ENCODE results near the gene KDM5B.

- TF ChIP-seq, protein P1, sequence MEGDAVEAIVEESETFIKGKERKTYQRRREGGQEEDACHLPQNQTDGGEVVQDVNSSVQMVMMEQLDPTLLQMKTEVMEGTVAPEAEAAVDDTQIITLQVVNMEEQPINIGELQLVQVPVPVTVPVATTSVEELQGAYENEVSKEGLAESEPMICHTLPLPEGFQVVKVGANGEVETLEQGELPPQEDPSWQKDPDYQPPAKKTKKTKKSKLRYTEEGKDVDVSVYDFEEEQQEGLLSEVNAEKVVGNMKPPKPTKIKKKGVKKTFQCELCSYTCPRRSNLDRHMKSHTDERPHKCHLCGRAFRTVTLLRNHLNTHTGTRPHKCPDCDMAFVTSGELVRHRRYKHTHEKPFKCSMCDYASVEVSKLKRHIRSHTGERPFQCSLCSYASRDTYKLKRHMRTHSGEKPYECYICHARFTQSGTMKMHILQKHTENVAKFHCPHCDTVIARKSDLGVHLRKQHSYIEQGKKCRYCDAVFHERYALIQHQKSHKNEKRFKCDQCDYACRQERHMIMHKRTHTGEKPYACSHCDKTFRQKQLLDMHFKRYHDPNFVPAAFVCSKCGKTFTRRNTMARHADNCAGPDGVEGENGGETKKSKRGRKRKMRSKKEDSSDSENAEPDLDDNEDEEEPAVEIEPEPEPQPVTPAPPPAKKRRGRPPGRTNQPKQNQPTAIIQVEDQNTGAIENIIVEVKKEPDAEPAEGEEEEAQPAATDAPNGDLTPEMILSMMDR (IDR thresholded peaks at IDR 0.05; ENCODE audit: borderline replicate concordance, extremely low read depth, low read length, poor library complexity, severe bottlenecking): no peak
- no peak for TF ChIP-seq EZH2 (IDR thresholded peaks at IDR 0.05; ENCODE audit: borderline replicate concordance, low read depth, low read length, severe bottlenecking)
Measured at GRCh38 chr1:202794051-202794740, 14.0 kb downstream of the KDM5B start.
